SK-N-SH (cell line): Measurements from ENCODE around the gene VGLL4. TPM values are rescaled to one million over a fixed set of nuclear protein-coding genes. Genes with fewer than 3 reads are reported as not detected.
A peak's percentile ranks its signal among the peaks of the same experiment; 100 is the strongest.

Source experiments
- CTCF ChIA-PET: fragments of 300-600, 350-600 bp; formaldehyde crosslinking; extraction: SDS; loops from one replicate; lab custom pipeline; 2021; lab: Yijun Ruan, JAX
- POLR2A ChIA-PET: fragments of 350-600 bp; sonication (Branson Sonifier 250); formaldehyde crosslinking; extraction: SDS; loops from one replicate; lab custom pipeline; 2020; ENCODE audit warnings: antibody characterized with exemption, inconsistent platforms; lab: Yijun Ruan, JAX
- DNase-seq: peaks from one replicate; pipeline ENCODE4 v3.0.0; 2012
- H2AFZ ChIP-seq: fragments of 200-600 bp; sonication (generic); 2 replicates; pipeline ENCODE4 v1.8.1; 2016; ENCODE audit warnings: antibody characterized with exemption, mild to moderate bottlenecking, low read depth
- H3F3A ChIP-seq: fragments of 200-600 bp; sonication (generic); replicated peaks from 2 replicates; pipeline ENCODE3; 2016; ENCODE audit warnings: antibody characterized with exemption, mild to moderate bottlenecking; ENCODE audit not compliant: insufficient read depth
- H3K27ac ChIP-seq, 2 experiments: fragments of 200-500 bp in 1 of 2; fragments of 200-600 bp in 1 of 2; sonication (Bioruptor generic) in 1 of 2; sonication (generic), shearing (Covaris generic) in 1 of 2; 2 replicates each; pipeline versions ENCODE4 v1.5.1 to v1.6.1; 2014 to 2016; ENCODE audit warnings: low read depth in 2 of 2, inconsistent platforms in 1 of 2, low read length in 1 of 2, mild to moderate bottlenecking in 1 of 2, mixed read lengths in 1 of 2
- H3K27me3 ChIP-seq: fragments of 200-600 bp; sonication (generic), shearing (Covaris generic); 2 replicates; pipeline ENCODE4 v1.6.1; 2016; ENCODE audit warnings: mixed run types; ENCODE audit not compliant: insufficient read depth
- H3K36me3 ChIP-seq, 2 experiments: fragments of 200-500 bp in 1 of 2; fragments of 200-600 bp in 1 of 2; sonication (Bioruptor generic) in 1 of 2; sonication (generic) in 1 of 2; replicated peaks in 1 of 2; 2 replicates each; pipeline versions ENCODE3 to v1.5.1; 2014 to 2016; ENCODE audit warnings: low read length in 1 of 2, mild to moderate bottlenecking in 1 of 2; ENCODE audit not compliant: insufficient read depth in 2 of 2, control insufficient read depth in 1 of 2
- H3K4me1 ChIP-seq, 2 experiments: fragments of 200-500 bp in 1 of 2; fragments of 200-600 bp in 1 of 2; sonication (Bioruptor generic) in 1 of 2; sonication (generic), shearing (Covaris generic) in 1 of 2; 2 replicates each; pipeline versions ENCODE4 v1.5.1 to v1.6.1; 2014 to 2016; ENCODE audit warnings: low read depth in 1 of 2, low read length in 1 of 2, mixed run types in 1 of 2; ENCODE audit not compliant: insufficient read depth in 2 of 2, control insufficient read depth in 1 of 2
- H3K4me2 ChIP-seq: fragments of 200-600 bp; sonication (generic), shearing (Covaris generic); 2 replicates; pipeline ENCODE4 v1.6.1; 2017; ENCODE audit warnings: mixed run types
- H3K4me3 ChIP-seq, 2 experiments: fragments of 200-500 bp in 1 of 2; fragments of 200-600 bp in 1 of 2; sonication (Bioruptor generic) in 1 of 2; sonication (generic), shearing (Covaris generic) in 1 of 2; 2 replicates each; pipeline versions ENCODE4 v1.5.1 to v1.8.1; 2014 to 2016; ENCODE audit warnings: low read depth in 2 of 2, inconsistent platforms in 1 of 2, low read length in 1 of 2, mild to moderate bottlenecking in 1 of 2, mixed read lengths in 1 of 2, moderate library complexity in 1 of 2
- H3K79me2 ChIP-seq: fragments of 200-600 bp; sonication (generic); 2 replicates; pipeline ENCODE4 v1.8.1; 2017; ENCODE audit warnings: mild to moderate bottlenecking; ENCODE audit not compliant: insufficient read depth
- H3K9ac ChIP-seq: fragments of 200-600 bp; sonication (generic); 2 replicates; pipeline ENCODE4 v1.6.1; 2017; ENCODE audit warnings: mixed run types
- H3K9me2 ChIP-seq: fragments of 200-600 bp; sonication (generic); 2 replicates; pipeline ENCODE4 v1.6.1; 2017; ENCODE audit warnings: mixed run types
- H3K9me3 ChIP-seq: fragments of 200-600 bp; sonication (generic); 2 replicates; pipeline ENCODE4 v1.6.1; 2017; ENCODE audit warnings: mixed run types, mild to moderate bottlenecking, moderate library complexity
- H4K20me1 ChIP-seq: fragments of 200-600 bp; sonication (generic); 2 replicates; pipeline ENCODE4 v1.6.1; 2017; ENCODE audit warnings: mild to moderate bottlenecking, mixed run types; ENCODE audit not compliant: insufficient read depth
- ELF1 ChIP-seq: IDR thresholded peaks from 2 replicates; pipeline ENCODE4 v1.4.0; 2012
- EP300 ChIP-seq, 2 experiments: IDR thresholded peaks; 2 replicates each; pipeline versions ENCODE4 v1.4.0 to v1.6.1; 2012; ENCODE audit warnings: borderline replicate concordance in 1 of 2, low read depth in 1 of 2, low read length in 1 of 2
- FOSL2 ChIP-seq: IDR thresholded peaks from 2 replicates; pipeline ENCODE4 v1.4.0; 2012; ENCODE audit warnings: low read depth, mild to moderate bottlenecking, moderate library complexity, borderline replicate concordance
- GABPA ChIP-seq: IDR thresholded peaks from 2 replicates; pipeline ENCODE4 v1.4.0; 2012; ENCODE audit warnings: low read depth, mild to moderate bottlenecking
- GATA2 ChIP-seq: sonication (generic); formaldehyde crosslinking; IDR thresholded peaks from 2 replicates; pipeline ENCODE4 v1.5.0; 2020; ENCODE audit warnings: mild to moderate bottlenecking, missing genetic modification reagents
- IRF3 ChIP-seq: fragments of 150-350 bp; IDR thresholded peaks from 2 replicates; pipeline ENCODE4 v1.6.1; 2016; ENCODE audit warnings: mild to moderate bottlenecking, low read depth, low read length
- JUND ChIP-seq: IDR thresholded peaks from 2 replicates; pipeline ENCODE4 v1.4.0; 2012
- MEF2A ChIP-seq: IDR thresholded peaks from 2 replicates; pipeline ENCODE4 v1.4.0; 2012; ENCODE audit warnings: low read depth, borderline replicate concordance
- NRF1 ChIP-seq: IDR thresholded peaks from 2 replicates; pipeline ENCODE4 v1.6.1; 2012; ENCODE audit warnings: low read depth, mild to moderate bottlenecking, low read length
- POLR2AphosphoS5 ChIP-seq: IDR thresholded peaks from 2 replicates; pipeline ENCODE4 v1.6.1; 2012; ENCODE audit warnings: low read depth, low read length
- RCOR1 ChIP-seq: fragments of 150-350 bp; IDR thresholded peaks from 2 replicates; pipeline ENCODE4 v1.6.1; 2017; ENCODE audit warnings: antibody characterized with exemption, low read length
- REST ChIP-seq: IDR thresholded peaks from 2 replicates; pipeline ENCODE4 v1.6.1; 2012; ENCODE audit warnings: mild to moderate bottlenecking, low read depth, low read length, moderate library complexity
- RFX5 ChIP-seq: IDR thresholded peaks from 2 replicates; pipeline ENCODE4 v1.6.1; 2012; ENCODE audit warnings: mild to moderate bottlenecking, improper control_type of control experiment, low read length
- SIN3A ChIP-seq: IDR thresholded peaks from 2 replicates; pipeline ENCODE4 v1.6.1; 2012; ENCODE audit warnings: low read depth, mild to moderate bottlenecking, low read length, moderate library complexity, borderline replicate concordance
- TAF1 ChIP-seq: IDR thresholded peaks from 2 replicates; pipeline ENCODE4 v1.6.1; 2012; ENCODE audit warnings: low read depth, mild to moderate bottlenecking, low read length, moderate library complexity, borderline replicate concordance
- TCF12 ChIP-seq: IDR thresholded peaks from 2 replicates; pipeline ENCODE4 v1.4.0; 2012
- TEAD4 ChIP-seq: IDR thresholded peaks from 2 replicates; pipeline ENCODE4 v1.4.0; 2012; ENCODE audit warnings: mild to moderate bottlenecking, borderline replicate concordance; ENCODE audit not compliant: insufficient read depth
- ZBTB33 ChIP-seq: IDR thresholded peaks from 2 replicates; pipeline ENCODE4 v1.4.0; 2012; ENCODE audit warnings: low read depth, borderline replicate concordance
- WGBS: methylation state at CpG from one replicate; pipeline ENCODE4 v1.1.6; 2017; ENCODE audit warnings: low lambda C conversion rate; 5-methylcytosine and 5-hydroxymethylcytosine counted together
- polyA plus RNA-seq, 3 experiments: library from polyadenylated mRNA; depleted of rRNA; stranded (reverse); fragments of >200 nt; gene quantifications; 2 replicates each; pipeline ENCODE4 v1.2.3, GENCODE V29; 2012
- TF ChIP-seq, protein P1 (sequence below): IDR thresholded peaks from 2 replicates; pipeline ENCODE4 v1.4.0; 2012; ENCODE audit warnings: low read depth, borderline replicate concordance

The VGLL4 gene
- polyA plus RNA-seq, 1 of the 3 experiments (the other 2 are of a cell fraction), result 48.9 TPM

GRCh38 chr3:11558411-11558903 lies 85.3 kb downstream of the VGLL4 start:
- Histone ChIP-seq H3K9me3 (no peaks in the 10 kb centered on the region), H3K27ac (peak overlapping the region in 1 of 2 experiments; percentile 65; a peak in 3 of 4 replicates), H3K4me1 (peaks cover 19 to 48% of the 10 kb centered on the region in 2 experiments; a peak in 2 of 4 replicates), H3K4me2 (peak overlapping the region; percentile 5; the same call in 1 of the 2 replicates), H3K79me2 (peaks cover 81% of the 10 kb centered on the region), H2AFZ (no peak overlapping the region), H3K9me2 (no peaks in the 10 kb centered on the region), H3K27me3 (no peaks in the 10 kb centered on the region), H3K9ac (no peak overlapping the region), H3K4me3 (no peak overlapping the region), H3F3A (peaks cover 20% of the 10 kb centered on the region), H4K20me1 (peaks cover 69% of the 10 kb centered on the region), H3K36me3 (peaks cover 30 to 61% of the 10 kb centered on the region in 2 experiments)
- ChIA-PET CTCF (interaction anchor here (1.1 to 2.1 kb wide), 4 partner anchors 16 to 179 kb away, joined by 4 to 7 read pairs (median 7); no protein-coding TSS in a partner anchor), POLR2A (interaction anchor here (1.2 kb wide), 1 partner anchor 80 kb away, joined by 4 read pairs; no protein-coding TSS in a partner anchor)
- DNase-seq, result no peak
- 0 out of 2 replicates have a peak, but pooled peaks have one; percentile 7 for TF ChIP-seq SIN3A
- TF ChIP-seq RCOR1, result no peak
- WGBS, result 84% methylated on average over 11 of the region's 17 CpGs

- H3K27ac ChIP-seq, result peak overlapping the region; percentile 34 to 65
- no peak overlapping the region for H3K4me3 ChIP-seq
- H3K9me2 ChIP-seq, result no peaks in the 10 kb centered on the region
- no peak overlapping the region for H2AFZ ChIP-seq
- no peaks in the 10 kb centered on the region for H3K9me3 ChIP-seq
- WGBS, result 49% methylated on average over 11 of the region's 13 CpGs
- DNase-seq, result no peak
- peaks cover 19 to 48% of the 10 kb centered on the region in 2 experiments; a peak in 2 of 4 replicates for H3K4me1 ChIP-seq
- POLR2A ChIA-PET, result no interaction called here
- CTCF ChIA-PET, result interaction anchor here (1.1 to 2.1 kb wide), 4 partner anchors 9 to 178 kb away, joined by 3 to 7 read pairs (median 6); no protein-coding TSS in a partner anchor
- H4K20me1 ChIP-seq, result peaks cover 69% of the 10 kb centered on the region
- 0 out of 2 replicates have a peak overlapping the region, but pooled peaks have one; percentile 21 for H3K9ac ChIP-seq
- peak overlapping the region; percentile 5; the same call in 1 of the 2 replicates for H3K4me2 ChIP-seq
- peaks cover 20% of the 10 kb centered on the region for H3F3A ChIP-seq
- no peaks in the 10 kb centered on the region for H3K27me3 ChIP-seq
- peaks cover 30 to 61% of the 10 kb centered on the region in 2 experiments for H3K36me3 ChIP-seq
- peaks cover 76% of the 10 kb centered on the region for H3K79me2 ChIP-seq
- no peak for TF ChIP-seq RFX5
- TF ChIP-seq TEAD4, result no peak
- no peak for TF ChIP-seq MEF2A
- TF ChIP-seq SIN3A, result 0 out of 2 replicates have a peak, but pooled peaks have one; percentile 14
- TF ChIP-seq REST, result no peak
- TF ChIP-seq IRF3, result no peak
- TF ChIP-seq NRF1, result no peak
- TF ChIP-seq TAF1, result no peak
- TF ChIP-seq TCF12, result no peak
- TF ChIP-seq ELF1, result no peak
- TF ChIP-seq, protein P1, sequence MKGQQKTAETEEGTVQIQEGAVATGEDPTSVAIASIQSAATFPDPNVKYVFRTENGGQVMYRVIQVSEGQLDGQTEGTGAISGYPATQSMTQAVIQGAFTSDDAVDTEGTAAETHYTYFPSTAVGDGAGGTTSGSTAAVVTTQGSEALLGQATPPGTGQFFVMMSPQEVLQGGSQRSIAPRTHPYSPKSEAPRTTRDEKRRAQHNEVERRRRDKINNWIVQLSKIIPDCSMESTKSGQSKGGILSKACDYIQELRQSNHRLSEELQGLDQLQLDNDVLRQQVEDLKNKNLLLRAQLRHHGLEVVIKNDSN, result no peak
- TF ChIP-seq ZBTB33, result no peak
- TF ChIP-seq GATA2 (CRISPR knock-in tag), result no peak
- TF ChIP-seq EP300 (IDR thresholded peaks at IDR 0.05; ENCODE audit: borderline replicate concordance in 1 of 2, low read depth in 1 of 2, low read length in 1 of 2), result no peak
- peak; percentile 20; the same call in 1 of the 2 replicates for TF ChIP-seq JUND
- TF ChIP-seq FOSL2, result no peak
- TF ChIP-seq GABPA, result no peak
- TF ChIP-seq POLR2AphosphoS5, result 0 out of 2 replicates have a peak, but pooled peaks have one; percentile 25
Observed at GRCh38 chr3:11558002-11558401, 85.7 kb downstream of the VGLL4 start.
